Measurements from ENCODE around the gene ARHGAP32.

Gene ARHGAP32

GRCh38 chr11:128953151-128953550 lies 239.0 kb downstream of the ARHGAP32 start:
- no peak for DNase-seq (ENCODE audit: low read depth)

- DNase-seq (ENCODE audit: low read depth) = no peak
Observed at GRCh38 chr11:128949791-128950454, 242.2 kb downstream of the ARHGAP32 start.

- DNase-seq (ENCODE audit: low read depth) = no peak
Observed at GRCh38 chr11:128948583-128948982, 243.5 kb downstream of the ARHGAP32 start.

DNA sequence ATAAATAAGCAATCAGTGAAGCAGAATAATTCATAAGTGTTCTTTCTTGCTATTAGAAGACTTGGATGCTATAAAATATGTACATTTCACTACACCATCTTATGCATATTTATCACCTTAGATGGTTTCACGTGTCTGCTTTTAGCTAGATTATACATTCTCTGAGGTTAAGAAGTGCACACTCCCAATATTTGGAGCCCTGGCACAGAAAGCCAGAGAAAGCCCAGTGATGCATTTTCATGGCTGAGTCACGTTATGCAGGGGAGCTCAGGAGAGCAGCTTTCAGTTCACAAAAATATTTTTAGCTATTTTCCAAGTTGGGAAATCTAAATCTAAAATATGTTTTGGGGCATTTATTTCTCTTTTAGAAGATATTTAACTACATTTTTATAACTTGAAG lies 244.4 kb downstream of the ARHGAP32 start:
- DNase-seq (ENCODE audit: low read depth) = no peak

DNA sequence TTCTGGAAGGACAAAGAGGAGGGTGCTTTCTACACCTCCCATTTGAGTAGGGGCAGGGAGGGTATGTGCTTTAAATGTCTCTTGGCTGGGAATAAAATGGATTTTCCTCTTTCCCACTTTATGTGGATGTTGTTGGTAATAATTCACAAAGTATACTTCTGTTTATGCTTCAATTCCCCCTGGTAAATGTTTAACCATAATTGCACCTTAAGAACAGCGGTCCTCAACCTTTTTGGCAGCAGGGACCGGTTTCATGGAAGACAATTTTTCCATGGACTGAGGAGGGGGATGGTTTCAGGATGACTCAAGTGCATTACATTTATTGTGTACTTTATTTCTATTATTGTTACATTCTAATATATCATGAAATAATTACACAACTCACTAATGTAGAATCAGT lies 245.5 kb downstream of the ARHGAP32 start:
- no peak for DNase-seq (ENCODE audit: low read depth)

- no peak for DNase-seq (ENCODE audit: low read depth)
Observed at GRCh38 chr11:128943428-128943976, 248.6 kb downstream of the ARHGAP32 start.

DNA sequence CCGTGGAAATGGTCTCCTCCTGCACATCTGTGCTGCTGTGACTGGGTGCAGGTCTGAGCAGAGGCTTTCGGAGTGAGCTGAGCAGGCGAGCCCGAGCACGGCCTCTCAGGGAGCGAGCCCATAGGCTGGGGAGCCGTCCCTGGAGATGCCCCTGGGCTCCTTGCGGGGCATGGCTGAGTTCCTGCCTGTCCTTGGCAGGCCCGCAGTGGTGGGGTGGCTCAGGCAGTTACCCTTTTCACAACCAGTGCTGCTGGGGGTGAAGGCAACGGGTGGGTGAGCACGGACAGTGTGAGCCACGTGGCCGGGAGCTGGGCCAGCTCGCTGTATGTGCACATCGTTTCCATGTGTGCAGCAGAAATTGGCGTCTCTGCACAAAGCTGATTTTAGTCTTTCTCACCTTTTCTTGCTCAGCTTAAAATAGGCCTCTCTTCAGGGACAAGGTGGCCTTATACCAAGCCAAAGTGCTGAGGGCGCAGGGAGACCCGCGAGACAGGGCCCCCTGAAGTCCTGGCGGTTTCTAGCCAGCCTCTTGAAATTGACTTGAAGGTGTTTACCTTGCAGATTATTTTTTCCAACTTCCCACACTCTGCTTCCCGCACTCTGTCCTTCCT lies 249.2 kb downstream of the ARHGAP32 start, which contains the start of gene TP53AIP1:
TSS of gene TP53AIP1 (minus strand) at position 55 of the 611 bp plus-strand sequence. CDS start 5,053 bp downstream, outside the sequence.
- no peak for DNase-seq (ENCODE audit: low read depth)

- DNase-seq (ENCODE audit: low read depth) = no peak
Observed at GRCh38 chr11:128942272-128942612, 249.9 kb downstream of the ARHGAP32 start.

DNA sequence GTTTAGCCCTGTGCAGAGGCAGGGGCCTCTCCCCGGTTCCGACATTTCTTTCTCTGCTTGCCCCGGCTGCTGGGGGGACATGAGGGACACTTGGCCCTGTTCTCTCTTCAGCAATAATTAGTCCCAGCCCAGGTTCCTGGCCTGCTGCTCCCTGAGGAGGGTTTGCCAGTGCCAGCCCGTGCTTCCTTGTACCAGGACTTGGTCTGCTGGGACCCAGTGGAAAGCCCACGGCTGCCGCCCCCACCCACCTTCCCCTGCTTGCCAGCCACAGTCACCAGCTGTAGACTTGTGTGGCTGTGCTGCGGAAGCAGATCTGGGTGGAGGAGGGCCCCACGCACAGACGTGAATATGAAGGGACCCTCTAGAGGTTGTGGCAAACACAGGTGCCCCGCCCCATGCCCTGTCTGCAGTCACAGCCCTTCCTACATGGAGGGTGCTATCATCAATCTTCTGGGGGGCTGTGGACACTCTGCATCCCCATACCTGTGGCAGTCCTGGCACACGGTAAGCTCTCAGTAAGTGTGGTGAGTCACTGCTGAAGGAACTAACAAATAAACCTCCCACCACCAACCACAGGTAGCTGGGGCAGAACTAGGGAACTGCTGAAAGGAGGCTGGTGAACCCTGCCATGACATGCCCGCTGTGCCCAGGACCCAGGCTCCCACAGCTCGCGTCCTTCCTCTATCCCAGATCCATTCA lies 250.4 kb downstream of the ARHGAP32 start:
- no peak for DNase-seq (ENCODE audit: low read depth)

DNA sequence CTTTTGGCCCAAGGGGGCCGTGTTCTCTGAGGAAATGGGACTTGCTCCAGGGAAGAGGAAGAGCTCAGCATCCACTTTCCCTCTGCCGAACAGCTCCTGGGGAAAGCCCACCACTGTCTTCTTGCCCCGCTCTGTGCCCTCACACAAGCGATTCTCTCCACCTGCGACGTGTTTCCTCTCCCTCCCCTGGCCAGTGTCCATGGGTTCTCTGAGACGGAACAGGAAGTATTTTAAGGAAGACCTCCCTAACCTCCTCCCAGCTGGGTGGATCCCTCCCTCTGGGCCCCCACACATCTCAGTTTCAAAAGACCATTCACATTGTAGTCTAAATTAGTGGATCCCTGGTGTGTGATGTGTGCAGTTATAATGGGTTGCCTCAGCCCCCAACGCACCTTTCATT lies 251.0 kb downstream of the ARHGAP32 start:
- DNase-seq (ENCODE audit: low read depth) = no peak

DNA sequence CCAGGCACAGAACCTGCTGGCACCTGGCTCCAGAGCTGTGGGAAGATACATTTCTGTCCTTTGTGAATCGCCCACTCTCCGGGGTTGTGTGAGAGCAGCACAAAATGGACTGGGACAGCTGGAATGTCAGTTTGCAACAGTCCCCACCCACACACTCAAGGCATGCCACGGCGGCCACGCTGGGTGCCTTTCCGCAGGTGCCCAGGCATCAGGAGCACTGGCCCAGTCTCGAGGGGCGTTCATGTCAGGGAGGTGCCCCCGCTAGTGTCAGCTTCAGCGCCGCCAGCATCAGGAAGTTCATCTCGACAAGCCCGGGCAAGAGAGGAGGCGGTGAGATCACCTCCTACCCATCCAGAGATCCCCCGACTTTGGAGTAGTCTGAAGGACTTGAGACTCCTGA lies 251.5 kb downstream of the ARHGAP32 start:
- DNase-seq (ENCODE audit: low read depth) = no peak

GRCh38 chr11:128940156-128940555 lies 252.0 kb downstream of the ARHGAP32 start:
- DNase-seq (ENCODE audit: low read depth) = no peak

DNA sequence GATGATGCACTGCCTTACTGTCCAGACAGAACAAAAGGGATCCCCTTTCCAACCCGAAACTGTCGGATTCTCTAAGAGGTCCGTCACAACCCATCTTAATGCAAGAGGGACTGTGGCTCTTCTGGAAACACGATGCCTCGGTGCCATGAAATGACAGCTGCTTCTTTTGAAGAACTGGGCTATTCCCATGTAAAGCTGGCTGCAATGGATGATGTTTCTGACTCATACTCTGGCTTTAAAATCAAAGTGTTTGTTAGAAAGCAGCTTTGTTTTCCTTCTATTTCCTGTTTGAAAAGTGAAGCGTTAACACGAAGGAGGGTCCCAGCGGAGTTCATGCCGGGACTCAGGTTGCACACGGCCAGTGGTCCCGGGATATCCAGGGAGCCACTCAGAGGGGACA lies 252.5 kb downstream of the ARHGAP32 start:
- DNase-seq (ENCODE audit: low read depth) = no peak

DNA sequence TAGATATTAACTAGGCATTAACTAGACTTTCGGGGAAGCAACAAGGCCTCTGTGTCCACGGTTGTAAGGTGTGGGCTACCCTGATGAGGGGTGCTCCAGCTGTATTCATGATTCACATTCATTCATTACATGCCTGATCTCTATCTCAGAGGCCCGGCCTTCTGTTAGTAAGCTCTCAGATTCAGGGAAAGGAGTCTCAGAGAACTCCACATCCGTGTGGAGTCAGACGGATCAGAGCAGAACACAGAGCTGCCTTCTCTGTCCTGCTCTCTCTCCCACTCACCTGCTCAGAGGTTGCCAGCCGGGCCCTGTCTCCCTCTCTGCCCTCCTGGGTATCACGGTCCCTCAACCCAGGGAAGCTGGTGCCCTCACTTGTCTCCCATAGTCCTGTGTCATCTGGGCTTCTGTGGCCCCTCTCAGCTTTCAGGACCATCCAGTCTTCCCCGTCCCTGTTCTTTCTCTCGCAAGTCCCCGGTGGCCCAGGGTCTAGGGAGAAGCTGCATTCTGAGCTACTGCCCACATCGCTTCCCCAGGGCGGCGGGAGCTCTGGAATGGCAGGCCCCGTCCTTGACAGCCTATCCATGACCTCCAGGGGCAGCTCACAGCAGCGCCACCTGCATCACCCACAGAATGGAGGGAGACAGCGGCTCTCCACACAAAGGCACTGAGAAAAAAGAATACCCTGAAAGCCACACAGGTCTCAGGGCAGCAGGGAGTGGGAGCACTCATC lies 253.8 kb downstream of the ARHGAP32 start:
- DNase-seq (ENCODE audit: low read depth) = no peak

DNA sequence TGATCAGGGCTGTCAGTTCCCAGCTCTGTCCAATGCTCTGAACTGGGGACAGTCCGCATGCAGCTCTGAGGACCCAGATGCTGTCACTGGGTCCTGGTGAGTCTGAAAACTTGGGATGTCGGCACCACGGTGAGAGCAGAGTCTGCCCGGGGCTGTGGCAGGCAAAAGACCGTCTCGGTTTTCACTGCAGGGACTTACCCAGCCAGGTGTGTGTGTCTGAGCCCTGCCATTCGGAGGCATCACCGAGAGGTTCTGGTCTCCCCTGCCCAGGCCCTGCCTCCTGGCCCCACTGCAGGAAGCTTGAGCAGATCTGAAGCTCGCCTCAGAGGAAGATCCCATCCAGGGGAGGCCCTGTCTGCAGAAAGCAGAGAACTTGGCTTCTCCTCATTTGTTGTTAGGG lies 254.6 kb downstream of the ARHGAP32 start:
- no peak for DNase-seq (ENCODE audit: low read depth)

DNA sequence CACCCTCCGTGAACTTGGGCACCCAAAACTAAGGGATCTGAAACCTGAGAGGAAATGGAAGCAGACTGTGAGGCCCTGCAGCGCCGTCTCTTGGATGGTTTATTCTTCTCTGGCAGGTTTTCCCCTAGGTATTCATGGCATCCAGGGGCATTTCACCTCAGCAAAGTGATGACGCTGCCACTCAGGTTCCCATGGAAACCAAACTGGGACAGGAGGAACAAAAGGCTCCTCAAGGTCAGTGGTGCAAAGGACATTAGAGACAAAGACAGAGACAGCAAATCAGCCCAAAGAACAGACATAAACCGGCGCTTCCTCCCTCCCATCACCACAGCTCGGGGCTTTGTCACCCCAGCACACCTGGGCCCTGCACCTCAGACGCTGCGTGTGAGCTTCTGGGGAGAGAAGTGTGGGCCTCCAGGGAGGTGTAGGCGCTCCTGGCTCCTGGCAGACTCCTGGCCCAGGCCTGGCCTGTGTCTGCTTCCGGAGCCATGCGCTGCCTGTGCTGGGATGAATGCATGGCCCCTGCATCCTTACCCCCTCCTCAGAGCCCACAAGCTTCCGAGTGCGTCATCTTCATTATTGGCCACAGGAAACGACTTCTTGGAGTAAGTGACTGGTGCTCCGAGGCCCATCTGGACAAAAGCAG lies 255.4 kb downstream of the ARHGAP32 start:
- DNase-seq (ENCODE audit: low read depth) = no peak

DNA sequence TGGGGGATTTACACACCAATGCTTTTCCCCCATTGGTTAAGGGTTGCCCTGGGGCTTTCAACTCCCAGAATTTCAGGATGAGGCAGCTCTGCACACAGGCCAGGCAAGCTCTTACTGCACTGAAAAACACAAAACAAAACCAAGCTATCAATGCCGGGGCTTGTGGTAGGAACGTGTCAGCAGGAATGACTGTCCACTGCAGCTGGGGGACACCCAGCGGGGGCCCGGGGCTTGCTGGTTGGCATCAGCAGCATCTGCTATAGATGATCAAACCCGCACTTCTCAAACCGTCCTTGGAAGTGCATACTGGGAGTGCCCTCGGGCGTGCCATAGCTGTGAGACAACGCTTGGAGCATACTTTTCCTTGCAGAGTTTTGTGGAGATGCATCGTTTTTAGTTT lies 257.2 kb downstream of the ARHGAP32 start:
- no peak for DNase-seq (ENCODE audit: low read depth)

GRCh38 chr11:128934351-128934750 lies 257.8 kb downstream of the ARHGAP32 start:
- no peak for DNase-seq (ENCODE audit: low read depth)

DNA sequence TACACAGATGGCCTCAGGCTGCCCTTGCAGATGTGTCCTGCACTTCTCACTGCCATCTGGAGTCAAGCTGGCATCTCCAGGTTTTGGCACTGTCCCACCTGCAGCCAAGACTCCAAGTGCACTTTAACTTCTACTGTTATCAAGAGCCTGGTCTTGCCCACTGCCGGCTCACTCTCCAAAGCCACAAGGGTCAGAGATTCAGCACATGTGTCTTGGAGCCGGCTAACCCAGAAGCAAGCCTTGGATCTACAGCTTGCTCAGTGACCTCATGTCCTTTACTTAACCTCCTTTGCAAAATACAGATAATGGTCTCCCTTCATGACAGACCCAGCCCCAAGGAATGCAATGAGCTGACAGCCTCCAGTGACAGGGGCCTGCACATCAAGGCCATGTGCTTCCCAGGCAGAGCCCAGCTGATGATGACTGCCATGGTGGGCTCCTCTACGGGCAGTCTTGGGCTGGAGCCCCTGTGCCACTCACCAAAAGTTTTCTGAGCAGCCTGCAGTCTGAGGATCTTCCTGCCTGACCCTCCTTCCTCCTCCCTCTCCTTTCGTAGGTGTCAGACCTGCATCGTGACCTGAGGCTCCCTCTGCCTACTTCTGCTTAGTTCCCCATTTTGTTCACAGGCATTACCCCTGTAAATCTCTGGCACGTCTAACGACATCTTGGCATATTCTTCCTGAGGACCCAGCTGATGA lies 258.5 kb downstream of the ARHGAP32 start:
- DNase-seq (ENCODE audit: low read depth) = no peak

- no peak for DNase-seq (ENCODE audit: low read depth)
Observed at GRCh38 chr11:128931668-128932067, 260.5 kb downstream of the ARHGAP32 start.

GRCh38 chr11:128931066-128931465 lies 261.1 kb downstream of the ARHGAP32 start:
- no peak for DNase-seq (ENCODE audit: low read depth)

All from GM04503 (cell line).